Heart left ventricle (tissue), 13 donors: ENCODE results near the gene OR4F15.

Source experiments
- CTCF ChIP-seq, 12 donors: fragments of 200-600 bp; sonication (generic) in 4 of 12; IDR thresholded peaks; one replicate each; pipeline versions ENCODE4 v1.5.0 to v1.8.0; 2018 to 2022; ENCODE audit warnings: antibody characterized with exemption in 12 of 12, mild to moderate bottlenecking in 5 of 12
- POLR2A ChIP-seq, 2 donors: fragments of 450-650 bp; IDR thresholded peaks; one replicate each; pipeline ENCODE4 v1.6.1; 2017; ENCODE audit warnings: antibody characterized with exemption in 2 of 2, mild to moderate bottlenecking in 2 of 2, moderate library complexity in 2 of 2
- donor health status: ischemic (EF 13 %, LVEDD 7.1; RV severe dilation, severe dysfunction).
- donor health status: DM: no; HTN: yes; CAD: no.
- donor health status: DM: no; HTN: no; CAD: no.
- donor health status: ischemic (EF 25% LVEDD 6.9; RV normal size, moderate dysfunction).
- donor health status: ischemic (EF 25% LVEDD 5.7; RV mildly dilated, moderate dysfunction).
- donor health status: ischemic (EF 35%, LVEDD 5.7; RV mildly dilated, moderate dysfunction).
- donor health status: nonischemic (EF 11% LVEDD 7.7; RV severe dilation, severe dysfunction).
- donor health status: DM: yes; HTN: yes; CAD: no.
- donor health status: PGD.
- donor health status: ischemic (EF 29% LVEDD 5.4; RV normal size, mild dysfunction).
- donor health status: nonischemic (EF 23%, LVEDD 6.1; RV moderate dilation, normal function).

GRCh38 chr15:101813803-101814534 is 2.0 kb downstream of the OR4F15 start:
- TF ChIP-seq CTCF (IDR thresholded peaks at IDR 0.05) (no peak), POLR2A (IDR thresholded peaks at IDR 0.05) (no peak)
